SK-N-SH treated with all-trans-retinoic acid at 6 μM for 48 hours (cell line): ENCODE measurements around the gene ZNF683.

ENCODE experiments used
- CSDC2 ChIP-seq: fragments of 250-450 bp; sonication (Bioruptor Pico); IDR thresholded peaks from 2 replicates; pipeline ENCODE4 v1.5.0; 2020; ENCODE audit warnings: mild to moderate bottlenecking, moderate library complexity
- CSRNP3 ChIP-seq: fragments of 250-450 bp; sonication (Bioruptor Pico); IDR thresholded peaks from 2 replicates; pipeline ENCODE4 v1.5.1; 2021; ENCODE audit warnings: mild to moderate bottlenecking, moderate library complexity
- ESRRG ChIP-seq: fragments of 250-450 bp; sonication (Bioruptor Pico); IDR thresholded peaks from 2 replicates; pipeline ENCODE4 v1.6.1; 2021; ENCODE audit warnings: mild to moderate bottlenecking
- TOX ChIP-seq: fragments of 250-450 bp; sonication (Bioruptor Pico); IDR thresholded peaks from 2 replicates; pipeline ENCODE4 v1.8.0; 2021; ENCODE audit warnings: mild to moderate bottlenecking, moderate library complexity, borderline replicate concordance
- ZC3H10 ChIP-seq: fragments of 250-450 bp; sonication (Bioruptor Pico); IDR thresholded peaks from 2 replicates; pipeline ENCODE4 v1.5.1; 2021; ENCODE audit warnings: mild to moderate bottlenecking, moderate library complexity
- ZFP3 ChIP-seq: fragments of 250-450 bp; sonication (Bioruptor Pico); IDR thresholded peaks from 2 replicates; pipeline ENCODE4 v1.5.0; 2020; ENCODE audit warnings: mild to moderate bottlenecking, moderate library complexity
- ZFP30 ChIP-seq: fragments of 450-650 bp; formaldehyde crosslinking; IDR thresholded peaks from 2 replicates; pipeline ENCODE4 v1.5.0; 2022; ENCODE audit warnings: mild to moderate bottlenecking, moderate library complexity
- ZNF8 ChIP-seq: fragments of 450-650 bp; formaldehyde crosslinking; IDR thresholded peaks from 2 replicates; pipeline ENCODE4 v1.5.0; 2020; ENCODE audit warnings: mild to moderate bottlenecking, moderate library complexity
- TF ChIP-seq, protein P1 (sequence below): fragments of 250-450 bp; sonication (Bioruptor Pico); IDR thresholded peaks from 2 replicates; pipeline ENCODE4 v1.8.0; 2020; ENCODE audit warnings: mild to moderate bottlenecking, moderate library complexity, borderline replicate concordance

DNA sequence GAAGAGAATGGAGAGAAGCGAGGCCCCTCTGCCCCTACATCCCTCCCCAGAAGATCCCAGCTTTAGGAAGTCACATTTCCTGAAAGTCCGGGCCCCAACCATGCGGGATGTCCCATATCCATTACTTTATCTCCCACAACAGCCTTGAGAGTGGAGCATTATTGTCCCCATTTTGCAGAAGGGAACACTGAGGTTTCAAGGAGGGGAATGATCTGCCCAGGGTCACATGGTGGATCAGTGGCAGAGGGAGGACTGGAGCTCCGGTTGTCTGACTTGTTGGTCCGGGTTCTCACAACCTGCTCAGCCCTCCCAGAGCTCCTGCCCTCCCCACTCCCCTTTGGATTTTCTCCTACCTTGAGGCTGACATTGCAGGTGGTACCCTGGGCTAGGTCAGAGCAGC is 16.4 kb downstream of the ZNF683 start:
- no peak for TF ChIP-seq ZC3H10 (CRISPR knock-in tag)
- TF ChIP-seq, protein P1, sequence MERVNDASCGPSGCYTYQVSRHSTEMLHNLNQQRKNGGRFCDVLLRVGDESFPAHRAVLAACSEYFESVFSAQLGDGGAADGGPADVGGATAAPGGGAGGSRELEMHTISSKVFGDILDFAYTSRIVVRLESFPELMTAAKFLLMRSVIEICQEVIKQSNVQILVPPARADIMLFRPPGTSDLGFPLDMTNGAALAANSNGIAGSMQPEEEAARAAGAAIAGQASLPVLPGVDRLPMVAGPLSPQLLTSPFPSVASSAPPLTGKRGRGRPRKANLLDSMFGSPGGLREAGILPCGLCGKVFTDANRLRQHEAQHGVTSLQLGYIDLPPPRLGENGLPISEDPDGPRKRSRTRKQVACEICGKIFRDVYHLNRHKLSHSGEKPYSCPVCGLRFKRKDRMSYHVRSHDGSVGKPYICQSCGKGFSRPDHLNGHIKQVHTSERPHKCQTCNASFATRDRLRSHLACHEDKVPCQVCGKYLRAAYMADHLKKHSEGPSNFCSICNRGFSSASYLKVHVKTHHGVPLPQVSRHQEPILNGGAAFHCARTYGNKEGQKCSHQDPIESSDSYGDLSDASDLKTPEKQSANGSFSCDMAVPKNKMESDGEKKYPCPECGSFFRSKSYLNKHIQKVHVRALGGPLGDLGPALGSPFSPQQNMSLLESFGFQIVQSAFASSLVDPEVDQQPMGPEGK (CRISPR knock-in tag) = no peak
- TF ChIP-seq TOX = no peak
- TF ChIP-seq CSDC2 (CRISPR knock-in tag) = no peak
- no peak for TF ChIP-seq ZNF8 (CRISPR knock-in tag)
- no peak for TF ChIP-seq ZFP3 (CRISPR knock-in tag)
- no peak for TF ChIP-seq CSRNP3 (CRISPR knock-in tag)
- TF ChIP-seq ESRRG (CRISPR knock-in tag) = no peak
- TF ChIP-seq ZFP30 = no peak
